HG03175 (cell line): Measurements from ENCODE around the gene CCDC66.
"Not testable (repeated sequence)": the region's sequence is repeated elsewhere in the genome, so short reads cannot be mapped to it uniquely, and the experiment has no call there.

Source experiments
- ATAC-seq: cut with Tn5 transposase; IDR thresholded peaks from one replicate; pipeline ENCODE4 v1.9.1; 2021; ENCODE audit warnings: mild to moderate bottlenecking, moderate library complexity; ENCODE audit not compliant: unreplicated experiment

The CCDC66 gene

DNA sequence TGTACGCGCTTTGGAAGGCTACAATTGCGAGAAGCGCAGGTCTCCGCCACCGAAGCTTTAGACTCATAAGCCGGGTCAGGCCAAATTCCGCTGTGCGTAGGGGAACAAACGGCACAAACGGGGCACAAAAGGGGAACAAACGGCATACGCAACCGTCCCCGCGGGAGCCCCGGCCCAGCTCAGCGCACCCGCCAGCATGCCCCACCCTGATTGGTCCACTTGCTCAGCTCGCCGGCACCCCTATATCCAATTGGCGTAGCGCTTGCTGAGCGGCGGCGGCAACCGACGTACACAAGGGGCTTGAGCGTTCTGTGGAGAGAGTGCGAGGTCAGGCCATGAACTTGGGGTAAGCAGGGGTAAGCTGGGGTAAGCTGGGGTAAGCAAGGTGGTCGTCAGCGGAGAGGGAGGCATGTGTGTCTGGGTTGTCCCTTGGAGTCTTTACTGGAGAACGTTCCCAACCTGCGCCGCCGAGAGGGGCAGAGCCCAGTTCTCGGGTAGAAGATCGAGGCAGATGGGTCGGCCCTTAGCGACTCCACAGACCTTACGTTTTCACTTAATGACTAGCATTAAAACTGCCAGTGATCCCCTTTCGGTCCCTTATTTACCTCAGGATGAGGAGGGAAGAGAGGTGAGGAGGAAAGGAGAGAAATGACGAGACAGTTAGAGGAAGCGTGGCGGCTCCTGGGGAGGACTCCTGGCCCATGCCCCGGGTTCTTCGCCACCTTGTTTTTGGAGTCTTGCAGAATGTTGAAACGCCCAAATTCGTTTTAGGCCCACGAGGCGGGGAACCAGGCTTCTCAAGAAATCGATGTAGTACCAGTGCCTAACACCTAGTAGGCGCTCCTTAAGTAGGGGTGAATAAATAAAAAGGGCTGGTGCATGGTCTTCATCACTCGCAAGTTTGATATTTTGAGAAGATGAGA, at the start of gene CCDC66:
Gene CCDC66 (plus strand): TSS at position 268 of the 923 bp plus-strand sequence. CDS start 68 bp downstream, at position 336.
- peak; percentile 99 for ATAC-seq

DNA sequence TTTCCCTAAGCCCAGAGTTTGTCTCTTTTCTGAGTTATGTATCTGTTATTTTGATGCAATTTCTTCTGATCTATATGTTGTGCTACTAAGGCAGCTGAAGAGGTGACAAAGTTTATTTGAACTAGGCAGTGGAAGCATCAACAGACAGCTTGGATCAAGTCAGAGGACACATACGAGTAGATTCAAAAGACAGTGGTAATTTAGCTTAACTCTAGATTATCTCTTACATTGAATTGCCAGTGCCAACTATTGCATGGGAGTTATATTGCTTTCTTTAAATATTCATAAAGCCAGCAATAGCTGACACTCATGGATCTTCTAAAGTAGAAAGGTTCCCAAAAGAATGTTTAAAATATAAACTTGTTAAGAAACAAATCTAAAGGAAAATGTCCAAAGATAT, 37.3 kb upstream of the CCDC66 start:
- no peak for ATAC-seq

DNA sequence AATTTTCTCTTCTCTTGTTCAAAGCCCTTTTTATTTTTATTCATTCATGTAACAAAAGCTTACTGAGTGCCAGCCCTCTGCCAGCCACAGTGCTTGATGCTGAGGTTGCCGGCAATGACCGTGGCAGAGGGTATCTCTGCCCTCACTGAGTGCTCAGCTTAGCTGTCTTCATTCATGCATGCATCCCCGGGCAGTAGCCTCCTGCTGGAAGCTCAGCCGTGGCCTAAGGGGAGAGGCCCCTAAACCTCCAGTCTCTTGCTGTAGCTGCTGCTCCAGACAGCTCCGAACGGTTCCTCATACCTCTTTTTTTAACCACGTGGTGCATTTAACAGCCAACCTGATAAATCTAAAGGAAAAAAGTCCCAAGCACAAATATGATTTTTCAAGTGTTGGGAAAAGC, 34.6 kb upstream of the CCDC66 start:
- ATAC-seq: no peak

DNA sequence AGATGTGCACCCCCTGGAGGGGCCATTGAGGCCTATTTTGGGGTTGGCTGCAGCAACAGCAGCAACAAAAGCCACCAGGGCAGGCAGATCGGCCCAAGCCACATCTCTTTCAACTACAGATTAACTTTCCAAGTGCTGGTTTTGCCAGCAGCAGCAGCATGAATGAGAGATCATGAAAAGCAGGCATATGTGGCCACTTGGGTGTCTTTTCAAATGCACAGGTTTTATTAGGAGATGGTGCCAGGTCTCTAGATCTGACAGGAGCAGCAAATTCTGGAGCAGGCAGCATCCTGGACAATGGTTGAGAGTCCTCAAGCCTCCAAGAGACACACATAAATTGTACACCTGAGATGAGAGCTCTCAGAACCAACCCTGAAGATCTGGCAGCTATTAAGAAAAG, 31.7 kb upstream of the CCDC66 start:
- no peak for ATAC-seq

DNA sequence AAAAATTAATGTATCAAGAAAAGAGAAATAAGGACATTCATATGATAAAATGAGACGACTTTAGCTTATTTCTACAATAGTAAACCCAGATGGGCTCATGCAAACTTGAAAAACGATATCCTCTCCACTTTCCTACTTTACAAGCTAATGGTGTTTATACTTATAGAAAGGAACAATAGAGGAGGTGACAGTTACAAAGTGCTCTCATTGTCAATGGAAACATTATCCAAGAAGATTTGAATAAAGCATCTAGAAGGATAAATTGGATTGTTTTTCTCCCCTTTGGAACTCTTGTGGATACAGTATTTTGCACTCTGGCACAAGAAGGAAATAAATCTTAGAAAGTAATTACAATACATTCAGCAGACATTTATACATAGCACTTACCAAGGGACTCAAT, 20.2 kb upstream of the CCDC66 start:
- no peak for ATAC-seq

DNA sequence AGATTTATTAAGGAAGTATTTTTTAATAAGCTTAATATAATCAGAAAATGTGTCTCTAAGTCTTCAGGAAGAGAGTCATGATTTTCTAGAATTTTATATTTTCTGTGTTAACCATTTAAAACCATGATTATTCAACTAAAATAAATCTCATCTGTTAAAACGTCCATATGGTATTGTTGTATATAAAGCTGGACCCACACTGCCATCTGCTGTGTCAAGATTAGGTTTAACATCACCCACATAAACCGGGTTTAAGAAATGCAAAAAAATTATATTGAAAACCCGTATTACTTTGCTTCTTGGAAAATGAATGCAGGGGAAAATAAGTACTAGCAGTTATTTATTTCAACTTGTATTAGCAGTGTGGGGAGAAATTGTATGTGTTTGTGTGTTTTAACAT, 9.5 kb upstream of the CCDC66 start:
- no peak for ATAC-seq

DNA sequence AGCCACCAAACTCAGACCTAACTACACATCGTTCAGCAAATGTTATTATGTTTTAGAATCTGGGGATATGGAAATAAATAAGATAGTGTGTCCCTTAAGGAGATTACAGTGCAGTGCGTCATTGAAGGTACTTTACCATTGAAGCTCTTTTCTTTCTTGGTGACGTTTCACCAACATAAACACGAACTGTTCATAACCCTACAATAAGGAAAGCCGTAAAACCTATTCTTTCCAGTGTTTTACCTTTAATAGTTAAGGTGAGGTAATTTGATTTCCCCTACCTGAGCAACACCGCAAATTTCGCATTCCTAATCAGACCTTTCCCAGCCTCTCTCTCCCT, 826 bp downstream of the CCDC66 start:
- no peak for ATAC-seq

DNA sequence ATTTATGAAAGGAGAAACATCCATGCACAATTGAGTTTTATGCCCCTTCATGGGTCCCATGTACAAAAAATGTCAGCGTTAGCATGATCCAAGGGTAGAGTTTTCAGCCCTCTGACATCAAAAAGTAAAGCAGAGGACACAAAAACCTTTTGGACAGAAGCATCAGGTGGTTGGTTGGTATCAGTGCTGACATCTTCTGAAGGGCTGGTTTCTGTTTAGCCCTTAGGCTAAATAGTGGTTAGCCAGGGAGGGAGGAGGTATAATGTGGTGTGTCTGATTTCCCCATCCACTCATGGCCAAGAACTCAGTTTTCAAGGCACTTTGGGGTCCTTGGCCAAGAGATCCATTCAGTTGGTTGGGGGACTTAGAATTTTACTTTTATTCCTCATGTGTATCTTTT, 16.5 kb downstream of the CCDC66 start:
- ATAC-seq: no peak

DNA sequence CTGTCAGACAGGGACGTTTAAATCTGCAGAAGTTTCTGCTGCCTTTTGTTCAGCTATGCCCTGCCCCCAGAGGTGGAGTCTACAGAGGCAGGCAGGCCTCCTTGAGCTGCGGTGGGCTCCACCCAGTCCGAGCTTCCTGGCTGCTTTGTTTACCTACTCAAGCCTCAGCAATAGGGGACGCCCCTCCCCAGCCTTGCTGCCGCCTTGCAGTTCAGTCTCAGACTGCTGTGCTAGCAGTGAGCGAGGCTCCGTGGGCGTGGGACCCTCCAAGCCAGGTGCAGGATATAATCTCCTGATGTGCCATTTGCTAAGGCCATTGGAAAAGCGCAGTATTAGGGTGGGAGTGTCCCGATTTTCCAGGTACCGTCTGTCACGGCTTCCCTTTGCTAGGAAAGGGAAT, 25.0 kb downstream of the CCDC66 start:
- not testable (repeated sequence) for ATAC-seq

DNA sequence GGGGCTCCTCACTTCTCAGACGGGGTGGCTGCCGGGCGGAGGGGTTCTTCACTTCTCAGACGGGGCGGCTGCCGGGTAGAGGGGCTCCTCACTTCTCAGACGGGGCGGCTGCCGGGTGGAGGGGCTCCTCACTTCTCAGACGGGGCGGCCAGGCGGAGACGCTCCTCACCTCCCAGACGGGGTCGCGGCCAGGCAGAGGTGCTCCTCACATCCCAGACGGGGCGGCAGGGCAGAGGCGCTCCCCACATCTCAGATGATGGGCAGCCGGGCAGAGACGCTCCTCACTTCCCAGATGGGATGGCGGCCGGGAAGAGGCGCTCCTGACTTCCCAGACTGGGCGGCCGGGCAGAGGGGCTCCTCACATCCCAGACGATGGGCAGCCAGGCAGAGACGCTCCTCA, 27.3 kb downstream of the CCDC66 start:
- ATAC-seq: not testable (repeated sequence)

DNA sequence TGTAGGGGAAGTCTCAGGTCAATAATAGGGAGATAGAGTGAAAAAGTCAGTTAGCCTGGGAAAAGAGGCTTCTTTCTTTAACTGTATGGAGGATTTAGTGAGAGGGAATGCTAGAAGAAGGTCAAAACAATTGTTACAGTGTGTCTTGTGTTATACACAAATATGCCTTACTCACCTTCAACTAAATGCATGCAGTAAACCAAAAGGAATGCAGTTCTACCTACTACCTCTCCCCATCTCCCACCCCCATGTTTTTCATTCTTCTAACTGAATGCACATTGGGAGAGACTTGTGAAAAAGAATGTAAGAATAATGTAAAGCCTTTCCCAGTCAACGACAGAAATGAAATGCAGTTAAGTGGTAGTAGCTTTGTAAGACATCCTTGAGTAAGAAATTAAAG, 33.8 kb downstream of the CCDC66 start:
- ATAC-seq: no peak

DNA sequence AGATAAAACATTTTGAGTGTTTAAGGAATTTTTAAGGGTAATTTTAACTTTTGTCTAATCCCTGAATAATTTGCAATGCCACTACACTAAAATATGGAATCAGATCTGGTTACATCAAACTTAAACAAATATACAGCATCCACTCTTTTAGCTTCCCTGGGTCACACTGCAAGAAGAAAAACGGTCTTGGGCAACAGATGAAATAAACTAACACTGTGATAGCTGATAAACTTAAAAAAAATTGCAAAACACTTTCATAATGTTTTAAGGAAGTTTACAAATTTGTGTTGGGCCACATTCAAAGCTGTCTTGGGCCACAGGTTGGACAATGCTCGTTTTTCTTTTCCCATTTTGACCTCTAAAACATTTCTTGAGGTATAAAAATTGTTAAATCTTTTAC, 34.3 kb downstream of the CCDC66 start:
- no peak for ATAC-seq

DNA sequence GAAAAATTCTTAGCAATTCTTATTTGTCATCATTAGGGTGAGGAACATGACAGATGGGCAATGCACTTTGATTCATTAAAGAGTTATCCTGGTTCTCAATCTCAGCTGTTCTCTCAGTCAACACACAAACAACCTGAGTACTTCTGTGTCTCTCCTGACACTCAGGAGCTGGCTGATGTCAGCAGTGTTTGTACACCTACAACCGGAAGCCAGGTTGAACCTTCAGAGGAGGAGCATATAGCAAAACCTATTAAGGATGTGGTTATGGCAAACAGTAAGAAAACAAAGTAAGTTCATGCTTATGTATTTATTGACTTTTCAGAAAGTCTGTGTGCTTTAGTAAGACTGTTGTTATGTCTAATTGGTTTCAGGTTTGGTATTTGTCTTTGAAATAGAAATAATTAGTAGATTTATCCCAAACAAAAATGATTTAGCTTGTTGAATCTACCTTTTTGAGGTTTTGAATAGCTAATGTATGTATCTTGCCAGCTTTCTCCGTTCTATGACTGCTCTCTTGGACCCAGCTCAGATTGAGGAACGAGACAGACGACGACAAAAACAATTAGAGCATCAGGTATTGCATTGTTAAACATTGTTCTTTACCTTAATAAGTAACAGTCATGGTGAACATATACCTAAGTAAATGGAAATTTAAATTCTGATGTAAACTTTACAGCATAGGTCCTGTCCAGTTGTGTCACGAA, 36.6 kb downstream of the CCDC66 start:
- no peak for ATAC-seq

DNA sequence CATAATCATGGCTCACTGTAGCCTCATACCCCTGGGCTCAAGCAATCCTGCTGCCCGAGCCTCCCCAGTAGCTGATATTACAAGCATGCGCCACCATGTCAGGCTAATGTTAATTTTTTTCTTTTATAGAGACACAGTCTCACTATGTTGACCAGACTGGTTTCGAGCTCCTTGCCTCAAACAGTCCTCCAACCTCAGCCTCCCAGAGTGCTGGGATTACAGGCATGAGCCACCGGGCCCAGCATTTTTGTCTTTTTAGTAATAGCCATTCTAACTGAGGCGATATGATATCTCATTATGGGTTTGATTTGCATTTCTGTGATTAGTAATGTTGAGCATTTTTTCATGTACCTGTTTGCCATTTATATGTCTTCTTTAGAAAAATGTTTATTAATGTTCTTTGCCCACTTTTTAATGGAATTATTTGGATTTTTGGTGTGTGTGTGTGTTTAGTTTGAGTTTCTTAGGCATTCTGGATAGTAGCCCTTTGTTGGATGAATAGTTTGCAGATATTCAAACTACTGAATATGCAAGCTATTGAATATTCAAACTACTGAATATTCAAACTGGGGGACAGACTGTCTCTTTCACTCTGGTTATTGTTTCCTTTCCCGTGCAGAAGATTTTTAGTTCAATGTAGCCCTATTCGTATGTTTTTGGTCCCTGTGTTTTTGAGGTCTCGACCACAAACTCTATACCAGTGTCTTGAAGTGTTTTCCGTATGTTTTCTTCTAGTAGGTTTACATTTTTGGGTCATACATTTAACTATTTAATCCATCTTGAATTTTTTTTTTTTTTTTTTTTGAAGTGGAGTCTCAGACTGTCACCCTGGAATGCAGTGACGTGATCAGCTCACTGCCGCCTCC, 39.2 kb downstream of the CCDC66 start:
- ATAC-seq: no peak

DNA sequence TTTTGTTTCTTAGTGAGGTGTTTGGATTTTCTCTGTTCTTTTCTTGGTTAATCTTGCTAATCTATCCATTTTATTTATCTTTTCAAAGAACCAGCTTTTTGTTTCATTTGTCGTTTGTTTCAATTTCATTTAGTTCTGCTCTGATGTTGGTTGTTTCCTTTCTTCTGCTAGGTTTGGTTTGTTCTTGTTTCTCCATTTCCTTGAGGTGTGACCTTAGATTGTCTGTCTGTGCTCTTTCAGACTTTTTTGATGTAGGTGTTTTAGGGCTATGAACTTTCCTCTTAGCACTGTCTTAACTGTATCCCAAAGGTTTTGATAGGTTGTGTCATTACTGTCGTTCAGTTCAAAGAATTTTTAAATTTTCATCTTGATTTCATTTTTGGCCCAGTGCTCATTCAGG, 51.5 kb downstream of the CCDC66 start:
- not testable (repeated sequence) for ATAC-seq

DNA sequence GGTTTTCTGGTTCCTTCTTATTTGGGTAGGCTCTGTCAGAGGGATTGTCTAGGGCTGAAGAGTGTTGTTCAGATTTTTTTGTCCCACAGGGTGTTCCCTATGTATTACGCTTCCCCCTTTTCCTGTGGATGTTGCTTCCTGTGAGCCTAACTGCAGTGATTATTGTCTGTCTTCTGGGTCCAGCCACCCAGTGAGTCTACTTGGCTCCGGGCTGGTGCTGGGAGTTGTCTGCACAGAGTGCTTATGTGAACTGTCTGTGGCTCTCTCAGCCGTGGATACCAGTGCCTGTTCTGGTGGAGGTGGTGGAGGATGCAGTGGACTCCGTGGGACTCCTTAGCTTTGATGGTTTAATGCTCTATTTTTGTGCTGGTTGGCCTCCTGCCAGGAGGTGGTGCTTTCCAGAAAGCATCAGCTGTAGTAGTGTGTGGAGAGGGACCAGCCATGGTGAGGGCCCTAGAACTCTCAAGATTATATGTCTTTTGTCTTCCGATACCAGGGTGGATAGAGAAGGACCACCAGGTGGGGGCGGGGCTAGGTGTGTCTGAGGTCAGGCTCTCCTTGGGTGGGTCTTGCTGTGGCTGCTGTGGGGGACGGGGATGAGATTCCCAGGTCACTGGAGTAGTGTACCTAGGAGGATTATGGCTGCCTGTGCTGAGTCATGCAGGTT, 53.8 kb downstream of the CCDC66 start:
- ATAC-seq: no peak

DNA sequence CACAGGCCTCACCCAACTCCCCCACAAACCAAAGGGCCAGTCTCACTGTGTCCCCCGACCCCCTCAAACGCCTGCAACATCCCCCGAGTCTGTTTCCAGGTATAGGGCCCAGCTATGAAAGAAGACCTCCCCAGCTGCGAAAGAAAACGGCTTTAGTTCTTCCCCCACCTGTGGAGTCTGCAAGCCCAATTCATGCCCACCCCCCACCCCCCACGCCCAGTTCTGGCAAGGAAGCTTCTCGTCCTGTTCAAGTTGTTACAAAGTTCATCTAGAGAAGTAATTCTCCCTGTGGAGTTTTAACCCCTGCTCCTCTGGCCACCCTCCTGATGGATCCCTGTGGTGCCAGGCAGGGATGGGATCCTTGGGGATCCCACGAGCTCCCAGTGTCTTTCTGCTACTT, 54.4 kb downstream of the CCDC66 start:
- no peak for ATAC-seq

DNA sequence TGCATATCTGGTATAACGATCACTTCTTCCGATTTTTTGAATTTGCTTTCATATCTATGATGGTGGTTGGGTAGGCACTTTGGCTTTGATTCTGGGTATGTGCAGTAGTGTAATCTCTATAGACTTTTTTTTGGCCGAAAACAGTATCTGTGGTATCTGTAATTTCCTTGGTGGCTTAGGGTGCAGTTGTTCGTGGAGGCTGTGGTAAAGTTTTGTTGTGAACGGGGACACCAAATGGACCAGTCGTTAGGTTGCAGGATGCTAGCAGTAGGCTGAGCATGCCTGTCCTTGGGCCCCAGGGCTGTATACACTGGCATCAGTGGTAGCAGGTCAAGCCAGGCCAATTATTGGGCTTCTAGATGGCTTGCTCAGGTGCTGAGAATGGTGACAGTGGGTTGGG, 55.2 kb downstream of the CCDC66 start:
- no peak for ATAC-seq

DNA sequence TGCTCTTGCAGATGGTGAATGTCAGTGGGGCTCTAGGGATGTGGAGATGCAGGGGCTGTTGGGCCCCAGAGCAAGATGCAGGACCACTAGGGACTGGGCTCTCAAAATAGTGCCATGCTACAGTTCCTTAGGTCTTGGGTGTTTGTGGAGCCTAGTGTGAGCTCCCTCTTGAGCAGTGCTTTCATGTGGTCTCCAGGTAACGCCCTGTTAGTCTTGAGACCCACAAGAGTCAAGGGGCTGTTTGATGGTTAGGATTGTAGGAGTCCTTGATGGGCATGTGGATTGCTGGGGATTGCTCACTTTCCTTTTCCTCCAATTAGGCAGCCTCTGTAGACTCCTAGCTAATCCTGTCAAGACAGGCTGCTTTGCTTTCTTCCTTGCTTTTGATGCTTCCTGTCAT, 56.0 kb downstream of the CCDC66 start:
- no peak for ATAC-seq

DNA sequence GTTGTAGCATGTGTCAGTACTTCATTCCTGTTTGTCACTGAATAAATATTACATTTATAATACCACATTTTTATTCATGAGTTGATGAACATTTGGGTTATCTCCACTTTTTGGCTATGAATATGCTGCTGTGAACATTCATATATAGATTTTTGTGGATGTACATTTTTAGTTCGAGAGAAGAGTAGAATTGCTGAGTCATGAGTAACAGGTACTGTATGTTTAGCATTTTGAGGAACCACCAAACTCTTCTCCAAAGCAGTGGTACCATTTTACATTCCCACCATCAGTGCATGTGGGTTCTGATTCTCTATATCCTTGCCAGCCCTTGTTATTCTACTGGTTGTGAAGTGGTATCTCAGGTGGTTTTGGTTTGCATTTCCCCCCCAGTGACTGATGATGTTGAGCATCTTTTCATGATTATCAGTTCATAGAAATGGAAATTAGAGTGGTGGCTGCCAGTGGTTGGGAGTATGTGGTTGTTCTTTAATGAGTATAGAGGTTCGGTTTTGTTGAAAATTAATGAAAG, 59.6 kb downstream of the CCDC66 start:
- no peak for ATAC-seq

DNA sequence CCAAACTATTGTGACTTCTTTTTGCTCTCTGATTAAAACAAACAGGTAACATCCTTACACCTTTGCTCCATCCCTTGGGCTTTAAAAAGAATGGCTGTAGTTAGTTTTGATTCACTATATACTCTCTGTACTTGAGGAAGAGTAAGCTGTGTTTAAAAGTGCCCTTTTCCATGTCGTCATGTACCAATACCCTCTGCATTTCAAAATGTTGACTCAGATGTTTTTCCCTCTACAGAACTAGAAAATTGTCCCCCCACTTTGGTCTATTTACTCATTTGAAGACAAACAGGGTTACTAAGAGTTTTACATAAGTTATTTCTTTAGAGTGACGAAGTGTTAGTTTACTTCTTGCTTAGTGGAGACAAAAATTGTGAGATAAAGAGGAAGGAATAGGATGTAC, 63.4 kb downstream of the CCDC66 start:
- no peak for ATAC-seq
